Endothelial cell of hepatic sinusoid (primary cell): ENCODE data around the gene MARCO.
"Not testable (repeated sequence)": the region's sequence is repeated elsewhere in the genome, so short reads cannot be mapped to it uniquely, and the experiment has no call there.

Source experiments
- in situ Hi-C: cut with HindIII; loops from 2 replicates; pipeline ENCODE4 v1.10.0; 2017; ENCODE audit warnings: low sequenced_read_pairs

The MARCO gene

GRCh38 chr2:119003856-119004255, 61.9 kb downstream of the MARCO start:
- in situ Hi-C loops = not testable (repeated sequence)

DNA sequence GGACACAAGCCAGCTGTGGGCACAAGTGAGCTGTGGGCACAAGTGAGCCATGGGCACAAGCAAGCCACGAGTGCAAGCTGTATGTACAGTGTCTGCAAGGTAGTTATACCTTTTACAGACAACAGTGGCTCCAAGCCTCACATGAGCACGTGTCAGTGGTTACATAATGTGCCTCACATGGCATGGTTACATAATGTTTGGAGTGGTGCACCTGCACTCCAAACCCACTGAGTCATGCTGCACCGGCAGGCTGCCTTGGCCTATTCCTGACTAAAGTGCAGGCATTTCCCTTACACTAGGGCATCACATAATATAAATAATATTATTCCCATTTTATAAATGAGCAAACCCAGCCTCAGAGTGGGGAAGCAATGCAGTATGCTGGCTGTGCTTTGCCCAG, 62.6 kb downstream of the MARCO start:
- in situ Hi-C loops = no loop called here

- in situ Hi-C loops = no loop called here
Measured at GRCh38 chr2:119005051-119005450, 63.1 kb downstream of the MARCO start.

- in situ Hi-C loops = no loop called here
Measured at GRCh38 chr2:119005555-119005954, 63.6 kb downstream of the MARCO start.

GRCh38 chr2:119006441-119006840, 64.4 kb downstream of the MARCO start:
- in situ Hi-C loops = no loop called here

DNA sequence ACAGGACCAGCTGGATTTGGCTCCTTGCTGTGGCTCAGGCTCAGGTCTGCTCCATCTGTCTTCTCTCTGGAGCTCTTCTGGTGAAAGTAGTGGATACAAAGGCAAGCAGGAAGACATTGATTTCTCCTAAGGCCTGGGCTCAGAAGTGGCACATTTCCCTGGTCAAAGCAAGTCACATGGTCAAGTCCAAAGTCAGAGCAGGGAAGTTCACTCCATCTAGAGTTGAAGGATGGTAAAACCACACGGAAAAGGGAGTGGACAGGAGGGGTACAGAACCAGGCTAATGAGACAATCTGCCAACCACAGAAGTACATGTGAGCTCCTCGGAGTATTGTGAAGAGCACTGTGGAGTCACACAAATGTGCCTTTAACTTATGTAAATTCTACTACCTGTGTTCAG, 66.1 kb downstream of the MARCO start:
- in situ Hi-C loops = no loop called here

DNA sequence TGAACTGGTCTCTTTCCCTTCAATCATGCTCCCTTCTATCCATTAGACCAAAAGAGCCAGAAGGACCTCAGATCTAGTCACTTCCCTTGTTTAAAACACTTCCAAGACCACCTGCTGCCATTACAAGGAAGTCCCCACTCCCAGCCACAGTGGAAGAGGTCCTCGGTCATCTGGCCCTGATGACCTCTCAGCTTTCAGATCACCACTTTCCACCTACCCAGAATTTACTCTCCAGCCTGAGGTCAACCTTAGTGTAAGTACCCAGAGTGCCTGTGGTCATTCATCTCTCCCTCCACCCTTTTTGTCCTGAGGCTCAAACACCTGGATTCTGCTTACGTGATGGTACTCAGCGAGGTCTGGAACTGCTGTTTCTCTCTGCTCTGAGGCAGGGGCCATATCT, 67.1 kb downstream of the MARCO start:
- in situ Hi-C loops = no loop called here

DNA sequence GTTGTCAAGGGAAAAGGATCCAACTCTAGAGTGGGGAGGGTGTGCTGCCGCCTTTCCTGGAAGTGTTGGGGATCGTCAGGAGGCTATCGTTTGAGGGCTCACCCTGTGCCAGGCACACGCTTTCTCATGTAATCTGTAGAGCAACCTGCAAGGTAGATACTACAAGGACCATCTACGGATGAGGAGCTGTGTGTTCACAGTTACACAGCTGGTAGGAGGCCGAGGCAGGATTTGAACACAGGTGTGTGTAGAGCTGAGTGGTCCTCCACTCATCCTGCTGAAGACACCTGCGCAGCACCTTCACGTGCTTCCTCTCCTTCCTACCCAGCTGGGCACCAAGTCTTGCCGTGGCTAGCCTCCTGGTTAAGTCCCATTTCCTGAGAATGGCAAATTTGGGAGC, 68.3 kb downstream of the MARCO start:
- in situ Hi-C loops = no loop called here

DNA sequence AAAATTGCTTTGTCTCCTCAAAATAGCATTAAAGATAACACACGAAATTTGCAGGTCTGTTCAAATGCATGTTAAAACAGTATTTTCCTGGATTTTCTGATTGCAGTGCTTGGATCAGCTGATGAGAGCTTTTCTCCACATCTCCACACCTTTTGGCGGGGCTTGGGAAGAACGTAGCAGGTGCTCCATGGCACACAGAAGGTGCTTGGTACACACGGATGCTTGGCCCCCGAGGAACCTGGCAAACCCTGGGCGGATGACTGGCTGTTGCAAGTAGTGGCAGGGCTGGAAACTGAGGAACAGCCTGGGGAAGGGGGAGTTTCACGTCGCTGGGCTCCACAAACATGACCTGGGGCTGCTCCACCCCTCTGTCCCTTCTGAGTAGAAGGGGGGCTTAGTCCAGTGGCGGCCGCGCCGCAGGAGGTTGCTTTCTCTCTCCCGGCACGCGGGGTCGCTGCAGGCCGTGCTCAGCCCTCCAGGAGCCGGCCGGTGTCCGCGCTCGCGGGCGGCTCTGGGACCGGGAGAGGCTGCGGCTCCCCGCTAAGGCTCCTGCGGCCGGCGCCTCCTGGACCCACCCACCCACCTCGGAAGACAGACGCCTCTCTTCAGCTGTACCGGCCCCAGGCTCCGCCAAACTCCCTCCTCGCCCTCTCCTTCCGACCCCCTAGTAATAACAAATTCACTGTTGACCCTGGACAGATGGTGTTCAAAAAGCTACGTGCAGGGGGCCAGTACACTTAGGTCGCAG, 69.3 kb downstream of the MARCO start:
- in situ Hi-C loops = no loop called here

- in situ Hi-C loops = no loop called here
Measured at GRCh38 chr2:119011910-119012209, 69.9 kb downstream of the MARCO start.

- in situ Hi-C loops = no loop called here
Measured at GRCh38 chr2:119012345-119013301, 70.6 kb downstream of the MARCO start.

- in situ Hi-C loops = no loop called here
Measured at GRCh38 chr2:119013671-119014070, 71.7 kb downstream of the MARCO start.

- in situ Hi-C loops = loop anchor here (5.0 kb wide), 1 partner anchor 101 kb away; no protein-coding TSS in a partner anchor
Measured at GRCh38 chr2:119015845-119016244, 73.9 kb downstream of the MARCO start.

- in situ Hi-C loops = loop anchor here (5.0 kb wide), 1 partner anchor 98 kb away; no protein-coding TSS in a partner anchor
Measured at GRCh38 chr2:119019521-119019920, 77.5 kb downstream of the MARCO start.

DNA sequence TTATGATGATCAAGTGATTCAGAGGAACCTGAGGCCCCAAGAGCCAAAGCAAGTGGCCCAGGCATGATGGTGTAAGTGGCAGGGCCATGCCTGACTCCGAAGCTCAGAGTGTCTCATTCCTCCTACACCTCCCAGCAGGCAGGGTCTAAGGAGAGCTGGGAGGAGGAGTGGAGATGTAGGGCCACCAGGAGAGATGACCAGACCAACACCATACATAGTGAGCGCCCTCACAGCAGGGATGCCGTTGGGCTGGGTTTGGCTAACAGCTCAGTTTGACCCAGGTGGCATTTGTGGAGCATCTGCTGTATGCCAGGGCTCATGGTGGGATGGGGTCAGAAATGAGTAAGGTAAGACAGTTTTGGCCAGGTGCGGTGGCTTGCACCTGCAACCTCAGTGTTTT, 80.7 kb downstream of the MARCO start:
- in situ Hi-C loops = no loop called here

- in situ Hi-C loops = no loop called here
Measured at GRCh38 chr2:119023534-119023933, 81.5 kb downstream of the MARCO start.

DNA sequence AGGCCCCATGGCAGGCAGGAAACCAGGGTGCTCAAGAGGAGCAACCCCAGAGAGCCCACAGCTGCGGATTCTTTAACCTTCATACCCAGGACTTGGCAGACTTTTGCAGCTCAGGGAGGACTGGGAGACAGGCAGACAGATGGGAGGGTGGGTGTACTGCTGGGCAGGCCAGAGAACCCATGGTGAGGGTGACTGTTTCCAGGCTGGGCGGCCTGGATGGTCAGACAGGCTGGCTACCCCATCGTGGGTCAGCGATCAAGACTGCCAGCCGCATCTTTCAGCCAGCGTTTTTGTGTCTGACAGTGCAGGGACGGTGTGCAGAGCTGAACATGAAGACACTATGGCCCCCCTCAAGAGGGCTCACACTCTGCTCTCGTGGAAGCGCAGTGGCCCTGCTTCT, 82.2 kb downstream of the MARCO start:
- in situ Hi-C loops = no loop called here

DNA sequence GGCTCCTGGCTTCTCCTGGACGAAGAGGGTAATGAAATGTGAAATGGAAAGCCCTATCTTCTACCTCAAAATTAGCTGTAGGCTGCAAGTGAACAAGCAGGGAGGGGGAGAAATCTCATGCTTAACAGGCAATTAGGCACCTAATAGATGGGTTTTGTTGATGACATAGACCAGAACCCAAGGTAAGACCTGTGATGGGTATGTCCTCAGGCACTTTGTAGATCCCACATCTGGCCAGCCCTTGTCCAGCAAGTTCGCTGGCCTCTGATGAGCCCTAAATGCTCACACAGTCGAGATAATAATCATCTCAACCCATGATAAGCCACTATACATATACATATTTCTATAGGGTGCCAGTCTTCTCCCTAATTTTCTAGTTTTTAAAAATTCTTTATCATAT, 82.6 kb downstream of the MARCO start:
- in situ Hi-C loops = no loop called here

- in situ Hi-C loops = no loop called here
Measured at GRCh38 chr2:119025013-119025412, 83.0 kb downstream of the MARCO start.

GRCh38 chr2:119025762-119026351, 83.9 kb downstream of the MARCO start:
- in situ Hi-C loops = no loop called here

- in situ Hi-C loops = no loop called here
Measured at GRCh38 chr2:119026890-119027289, 84.9 kb downstream of the MARCO start.
